Gastrocnemius medialis (tissue), 4 donors: ENCODE results near the gene PDYN. TPM values are rescaled to one million over a fixed set of nuclear protein-coding genes. Genes with fewer than 3 reads are reported as not detected.

ENCODE experiments used
- ATAC-seq, 2 donors: fragments of 150-250 bp; one replicate each; pipeline ENCODE4 v1.9.1; 2016
- DNase-seq, 2 donors: peaks; one replicate each; pipeline ENCODE4 v3.0.0-alpha.2; 2019
- H3K27ac ChIP-seq, 4 donors: fragments of 200-600 bp; sonication (generic); 1 replicate in 1 of 4; 2 replicates in 3 of 4; pipeline ENCODE4 v1.5.1; 2016 to 2018; ENCODE audit warnings: mild to moderate bottlenecking in 2 of 4, moderate library complexity in 1 of 4
- H3K27me3 ChIP-seq, 3 donors: fragments of 200-600 bp; sonication (generic) in 2 of 3; 1 replicate in 1 of 3; 2 replicates in 2 of 3; pipeline versions ENCODE4 v1.5.1 to v1.6.0; 2016 to 2019; ENCODE audit warnings: mild to moderate bottlenecking in 1 of 3, moderate library complexity in 1 of 3
- H3K36me3 ChIP-seq, 2 donors: fragments of 200-600 bp; sonication (generic) in 1 of 2; one replicate each; pipeline ENCODE4 v1.5.1; 2017 to 2018
- H3K4me1 ChIP-seq, 2 donors: fragments of 200-600 bp; sonication (generic) in 1 of 2; one replicate each; pipeline ENCODE4 v1.5.1; 2016 to 2017; ENCODE audit warnings: mild to moderate bottlenecking in 2 of 2
- H3K4me3 ChIP-seq, 4 donors: fragments of 200-600 bp; sonication (generic) in 3 of 4; 1 replicate in 1 of 4; 2 replicates in 3 of 4; pipeline ENCODE4 v1.5.1; 2016 to 2019; ENCODE audit warnings: mild to moderate bottlenecking in 2 of 4
- H3K9me3 ChIP-seq, 3 donors: fragments of 200-600 bp; sonication (generic) in 2 of 3; 1 replicate in 1 of 3; 2 replicates in 2 of 3; pipeline ENCODE4 v1.5.1; 2016 to 2019
- CTCF ChIP-seq, 5 experiments: fragments of 450-650 bp in 3 of 5; fragments of 200-600 bp in 2 of 5; sonication (generic) in 2 of 5; IDR thresholded peaks in 4 of 5; conservative IDR thresholded peaks in 1 of 5; 1 replicate in 4 of 5; 2 replicates in 1 of 5; pipeline ENCODE4 v1.5.1; 2016 to 2019; ENCODE audit warnings: antibody characterized with exemption in 5 of 5, mild to moderate bottlenecking in 3 of 5, moderate library complexity in 3 of 5
- POLR2A ChIP-seq, 2 donors: fragments of 450-650 bp; IDR thresholded peaks; one replicate each; pipeline ENCODE4 v1.6.1; 2017; ENCODE audit warnings: antibody characterized with exemption in 2 of 2, mild to moderate bottlenecking in 2 of 2, moderate library complexity in 2 of 2
- in situ Hi-C, 4 donors: fragments of 200-750 bp; cut with MboI; loops; one replicate each; pipeline versions ENCODE4 v1.15.0 to v1.8.0; 2017; ENCODE audit warnings: low sequenced_read_pairs in 4 of 4
- intact Hi-C: fragments of 100-400 bp; cut with DNase I; formaldehyde crosslinking; loops from one replicate; pipeline ENCODE4 v1.15.1; 2023; ENCODE audit warnings: low total_unique reads
- total RNA-seq, 4 donors: library from RNA; depleted of rRNA; stranded (reverse); fragments of >200 nt; gene quantifications; one replicate each; pipeline versions ENCODE4 v1.1.0 to v1.2.3, GENCODE V29; 2016

The PDYN gene
- total RNA-seq, 4 donors from 2014 or later: not detected

GRCh38 chr20:1945134-1945618 is 48.7 kb downstream of the PDYN start:
- TF ChIP-seq CTCF (IDR thresholded peaks at IDR 0.05 in 4 of 5, conservative IDR thresholded peaks at IDR 0.05 in 1 of 5) (no peak), POLR2A (IDR thresholded peaks at IDR 0.05) (no peak)
- Histone ChIP-seq H3K27ac (peak overlapping the region; percentile 46 to 77 (median 66)), H3K36me3 (no peaks in the 10 kb centered on the region), H3K4me3 (no peak overlapping the region), H3K4me1 (peaks cover 48 to 50% of the 10 kb centered on the region in 2 donors), H3K27me3 (no peaks in the 10 kb centered on the region), H3K9me3 (no peaks in the 10 kb centered on the region)
- in situ Hi-C loops (loop anchor here in 1 of 4 donors (25.0 kb wide), 1 partner anchor 133 kb away; no protein-coding TSS in a partner anchor), intact Hi-C loops (loop anchor here (5.0 kb wide), 3 partner anchors 48 to 192 kb away; partner anchors contain the start of gene SIRPA)
- DNase-seq (peak; percentile 61 to 83), ATAC-seq (peak; percentile 56 to 69)

GRCh38 chr20:1944345-1945091 is 49.3 kb downstream of the PDYN start:
- TF ChIP-seq POLR2A (IDR thresholded peaks at IDR 0.05) (no peak), CTCF (IDR thresholded peaks at IDR 0.05 in 4 of 5, conservative IDR thresholded peaks at IDR 0.05 in 1 of 5) (no peak)
- H3K4me3 ChIP-seq: no peak overlapping the region
- peak overlapping the region; percentile 46 to 77 (median 66) for H3K27ac ChIP-seq
- no peaks in the 10 kb centered on the region for H3K27me3 ChIP-seq
- in situ Hi-C loops: loop anchor here in 1 of 4 donors (25.0 kb wide), 1 partner anchor 132 kb away; no protein-coding TSS in a partner anchor
- DNase-seq (no peak), ATAC-seq (no peak)
- no peaks in the 10 kb centered on the region for H3K36me3 ChIP-seq
- H3K9me3 ChIP-seq: no peaks in the 10 kb centered on the region
- peaks cover 48 to 50% of the 10 kb centered on the region in 2 donors for H3K4me1 ChIP-seq
- intact Hi-C loops: loop anchor here (5.0 kb wide), 3 partner anchors 47 to 193 kb away; partner anchors contain the start of gene SIRPA

GRCh38 chr20:1943275-1944002 is 50.4 kb downstream of the PDYN start:
- no peak overlapping the region for H3K4me3 ChIP-seq
- intact Hi-C loops: no loop called here
- TF ChIP-seq CTCF (IDR thresholded peaks at IDR 0.05 in 4 of 5, conservative IDR thresholded peaks at IDR 0.05 in 1 of 5) (no peak), POLR2A (IDR thresholded peaks at IDR 0.05) (no peak)
- no peaks in the 10 kb centered on the region for H3K27me3 ChIP-seq
- H3K9me3 ChIP-seq: no peaks in the 10 kb centered on the region
- peak overlapping the region; percentile 58 to 77 (median 68) for H3K27ac ChIP-seq
- ATAC-seq (peak; percentile 42 to 59), DNase-seq (peak; percentile 61 to 78)
- peaks cover 46 to 61% of the 10 kb centered on the region in 2 donors for H3K4me1 ChIP-seq
- in situ Hi-C loops: loop anchor here in 1 of 4 donors (25.0 kb wide), 1 partner anchor 131 kb away; no protein-coding TSS in a partner anchor
- no peaks in the 10 kb centered on the region for H3K36me3 ChIP-seq

DNA sequence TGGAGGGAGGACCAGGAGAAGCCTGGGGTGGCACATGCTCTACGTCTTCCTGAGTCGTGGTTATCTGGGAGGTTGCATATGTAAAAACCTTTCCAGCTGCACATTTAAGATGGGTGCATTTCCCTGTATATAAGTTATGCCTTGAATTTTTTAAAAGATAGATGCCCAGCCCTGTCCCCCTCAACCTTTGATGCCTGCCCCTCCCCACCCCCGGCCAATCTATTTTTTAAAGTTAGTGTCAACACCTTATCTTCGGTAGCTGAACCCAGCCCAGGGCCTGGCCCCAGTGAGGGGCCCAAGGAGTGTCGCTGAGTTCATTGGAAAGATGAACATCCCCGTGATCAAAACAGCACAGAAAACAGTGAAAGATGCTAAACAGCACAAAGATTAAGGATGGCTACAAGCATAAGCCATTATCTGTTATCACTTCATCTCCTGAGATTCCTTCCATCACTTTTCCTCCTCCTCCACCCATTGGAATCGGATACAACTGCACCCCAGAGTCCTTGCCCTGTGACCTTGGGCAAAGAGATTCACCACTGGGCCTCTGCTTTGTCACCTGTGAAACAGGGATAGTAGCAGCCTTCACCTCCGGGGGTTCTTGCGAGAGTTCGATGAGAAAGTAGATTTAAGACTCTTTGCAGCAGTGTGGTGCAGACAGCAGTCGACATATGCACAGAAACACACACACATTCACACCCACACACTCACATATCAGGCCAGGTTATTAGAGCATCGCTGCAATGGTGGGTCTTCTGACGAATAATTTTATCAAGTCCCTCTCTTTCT is 51.2 kb downstream of the PDYN start:
- Histone ChIP-seq H3K36me3 (no peaks in the 10 kb centered on the region), H3K27ac (peak overlapping the region; percentile 41 to 77 (median 60)), H3K9me3 (no peaks in the 10 kb centered on the region), H3K4me1 (peaks cover 42 to 58% of the 10 kb centered on the region in 2 donors), H3K4me3 (no peak overlapping the region), H3K27me3 (no peaks in the 10 kb centered on the region)
- intact Hi-C loops: no loop called here
- in situ Hi-C loops: loop anchor here in 1 of 4 donors (25.0 kb wide), 1 partner anchor 130 kb away; no protein-coding TSS in a partner anchor
- DNase-seq (no peak), ATAC-seq (no peak)
- TF ChIP-seq CTCF (IDR thresholded peaks at IDR 0.05 in 4 of 5, conservative IDR thresholded peaks at IDR 0.05 in 1 of 5) (no peak), POLR2A (IDR thresholded peaks at IDR 0.05) (no peak)
